GM18907 (cell line): ENCODE results near the gene PEAK1.
"Not testable (repeated sequence)": the region's sequence is repeated elsewhere in the genome, so short reads cannot be mapped to it uniquely, and the experiment has no call there.

Experiments used
- ATAC-seq: cut with Tn5 transposase; IDR thresholded peaks from one replicate; pipeline ENCODE4 v1.9.1; 2021; ENCODE audit warnings: mild to moderate bottlenecking, moderate library complexity; ENCODE audit not compliant: unreplicated experiment

Gene PEAK1

GRCh38 chr15:77426871-77427270 is 7.0 kb upstream of the PEAK1 start:
- ATAC-seq, result peak; percentile 47

- peak; percentile 21 for ATAC-seq
These were observed 6.5 kb upstream of the PEAK1 start for GRCh38 chr15:77426377-77426776.

GRCh38 chr15:77425104-77425503 is 5.2 kb upstream of the PEAK1 start:
- no peak for ATAC-seq

GRCh38 chr15:77421370-77421700 is 1.4 kb upstream of the PEAK1 start:
- no peak for ATAC-seq

GRCh38 chr15:77420610-77421369 is 886 bp upstream of the PEAK1 start, which contains the start of gene HMG20A:
Gene HMG20A, plus strand, starts transcription at chr15:77420888. Its CDS starts 37,520 bp downstream, at chr15:77458408.
- peak; percentile 53 for ATAC-seq

- peak; percentile 24 for ATAC-seq
These were observed 703 bp downstream of the PEAK1 start for GRCh38 chr15:77418966-77419835.

- no peak for ATAC-seq
These were observed 1.4 kb downstream of the PEAK1 start for GRCh38 chr15:77418391-77418965.

GRCh38 chr15:77417602-77418001 is 2.3 kb downstream of the PEAK1 start:
- ATAC-seq, result no peak

- ATAC-seq, result no peak
These were observed 3.0 kb downstream of the PEAK1 start for GRCh38 chr15:77416954-77417353.

GRCh38 chr15:77416148-77416455 is 3.8 kb downstream of the PEAK1 start:
- no peak for ATAC-seq

- no peak for ATAC-seq
These were observed 4.3 kb downstream of the PEAK1 start for GRCh38 chr15:77415450-77416147.

GRCh38 chr15:77414789-77415442 is 5.0 kb downstream of the PEAK1 start:
- no peak for ATAC-seq

GRCh38 chr15:77413699-77414349 is 6.1 kb downstream of the PEAK1 start:
- ATAC-seq, result no peak

GRCh38 chr15:77412972-77413698 is 6.8 kb downstream of the PEAK1 start:
- no peak for ATAC-seq

- ATAC-seq, result no peak
These were observed 8.3 kb downstream of the PEAK1 start for GRCh38 chr15:77411619-77411976.

- no peak for ATAC-seq
These were observed 8.9 kb downstream of the PEAK1 start for GRCh38 chr15:77410701-77411618.

GRCh38 chr15:77410157-77410500 is 9.8 kb downstream of the PEAK1 start:
- ATAC-seq, result not testable (repeated sequence)

GRCh38 chr15:77409259-77410156 is 10.4 kb downstream of the PEAK1 start:
- ATAC-seq, result peak; percentile 67
